Measurements from ENCODE around the gene FOLR1.
"Not testable (repeated sequence)": the region's sequence is repeated elsewhere in the genome, so short reads cannot be mapped to it uniquely, and the experiment has no call there.

FOLR1 gene

DNA sequence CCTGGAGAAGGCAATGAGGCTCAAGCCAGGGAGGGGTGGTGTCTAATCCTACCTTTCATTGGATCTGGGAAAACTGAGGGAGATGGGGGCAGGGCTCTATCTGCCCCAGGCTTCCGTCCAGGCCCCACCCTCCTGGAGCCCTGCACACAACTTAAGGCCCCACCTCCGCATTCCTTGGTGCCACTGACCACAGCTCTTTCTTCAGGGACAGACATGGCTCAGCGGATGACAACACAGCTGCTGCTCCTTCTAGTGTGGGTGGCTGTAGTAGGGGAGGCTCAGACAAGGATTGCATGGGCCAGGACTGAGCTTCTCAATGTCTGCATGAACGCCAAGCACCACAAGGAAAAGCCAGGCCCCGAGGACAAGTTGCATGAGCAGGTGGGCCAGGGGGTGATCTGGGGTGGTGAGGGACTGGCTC, at the start of gene FOLR1:
Gene FOLR1, plus strand, starts transcription at position 180 of the 421 bp plus-strand sequence. Its CDS starts 34 bp downstream, at position 214.
- DNase-seq: no peak

GRCh38 chr11:72142543-72142942, 49.4 kb upstream of the FOLR1 start:
- not testable (repeated sequence) for DNase-seq

GRCh38 chr11:72144807-72145565, 47.0 kb upstream of the FOLR1 start:
- no peak for DNase-seq

- no peak for DNase-seq
Observed at GRCh38 chr11:72146625-72147024, 45.3 kb upstream of the FOLR1 start.

GRCh38 chr11:72150882-72151281, 41.1 kb upstream of the FOLR1 start:
- no peak for DNase-seq

- DNase-seq: not testable (repeated sequence)
Observed at GRCh38 chr11:72153874-72154273, 38.1 kb upstream of the FOLR1 start.

- no peak for DNase-seq
Observed at GRCh38 chr11:72154816-72155215, 37.1 kb upstream of the FOLR1 start.

DNA sequence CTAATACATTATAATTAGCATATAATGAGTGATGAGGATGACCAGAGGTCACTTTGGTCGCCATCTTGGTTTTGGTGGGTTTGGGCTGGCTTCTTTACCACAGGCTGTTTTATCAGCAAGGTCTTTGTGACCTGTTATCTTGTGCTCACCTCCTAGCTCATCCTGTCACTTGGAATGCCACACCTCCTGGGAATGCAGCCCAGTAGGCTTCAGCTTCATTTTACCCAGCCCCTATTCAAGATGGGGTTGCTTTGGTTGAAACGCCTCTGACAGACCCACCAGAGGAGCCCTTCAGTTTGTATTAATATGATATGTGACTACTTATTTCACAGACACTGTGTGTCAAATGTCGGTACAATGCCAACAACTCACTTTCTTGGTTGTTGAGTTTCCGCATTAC, 36.2 kb upstream of the FOLR1 start:
- DNase-seq: no peak

DNA sequence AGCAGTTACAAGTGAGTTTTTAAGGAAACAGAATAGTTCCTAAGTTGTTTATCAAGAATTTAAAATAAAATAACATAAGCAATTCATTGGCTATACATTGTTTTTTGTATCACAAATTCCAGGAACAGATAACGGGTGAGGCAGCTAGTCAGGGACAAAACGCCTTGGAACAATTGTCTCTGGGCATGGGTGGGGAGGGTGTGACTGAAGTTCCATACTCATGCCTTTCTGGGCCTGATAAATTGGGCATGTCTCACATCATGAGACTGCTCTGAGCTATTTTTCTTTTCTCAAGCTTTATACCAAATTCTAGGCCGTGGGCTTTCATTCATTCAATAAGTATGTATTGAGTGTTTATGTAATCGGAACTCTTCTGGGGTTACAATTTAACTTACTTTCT, 34.8 kb upstream of the FOLR1 start:
- no peak for DNase-seq

DNA sequence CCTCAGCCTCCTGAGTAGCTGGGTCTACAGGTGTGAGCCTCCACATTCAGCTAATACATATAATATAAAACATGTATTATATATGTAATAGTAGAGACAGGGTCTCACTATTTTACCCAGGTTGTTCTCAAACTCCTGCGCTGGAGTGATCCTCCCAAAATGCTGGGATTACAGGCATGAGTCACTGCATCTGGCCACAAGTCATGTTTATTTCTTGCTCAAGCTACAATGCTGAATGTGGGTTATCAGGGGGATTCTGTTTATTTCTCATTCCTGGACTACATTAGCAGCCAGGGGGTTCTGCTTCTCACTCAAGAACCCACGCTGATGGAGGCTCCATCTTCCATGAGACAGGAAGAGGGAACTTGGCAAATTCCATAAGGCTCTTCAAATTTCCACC, 31.6 kb upstream of the FOLR1 start:
- DNase-seq: no peak

DNA sequence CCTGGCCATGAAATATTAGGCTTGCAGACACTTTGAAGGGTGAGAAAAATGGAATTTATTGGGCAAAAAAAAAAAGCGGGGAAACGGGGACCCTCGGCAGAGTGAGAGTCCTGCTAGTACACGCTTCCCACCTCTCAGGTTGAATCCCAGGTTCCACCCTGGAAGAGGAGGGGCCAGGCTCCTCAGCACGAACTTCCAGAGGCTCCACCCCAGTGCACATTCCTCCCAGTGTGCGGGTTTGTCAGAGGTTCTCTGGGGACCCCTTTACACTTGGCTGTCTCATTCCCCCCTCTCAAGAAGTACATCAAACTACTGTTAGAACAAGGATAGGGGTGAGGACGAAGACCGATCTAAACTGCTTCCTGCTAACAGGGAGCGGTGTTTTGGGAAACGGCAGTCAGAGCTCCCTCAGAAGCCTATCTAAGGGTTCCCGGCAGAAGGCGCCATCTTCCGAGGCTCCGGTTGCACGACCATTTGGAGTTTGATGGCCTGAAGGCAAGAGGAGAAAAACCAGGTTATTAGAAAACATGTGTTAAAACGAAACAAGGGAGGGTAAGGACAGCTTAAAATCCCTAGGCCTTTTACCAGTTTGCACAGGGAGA, 28.9 kb upstream of the FOLR1 start:
- DNase-seq: no peak

DNA sequence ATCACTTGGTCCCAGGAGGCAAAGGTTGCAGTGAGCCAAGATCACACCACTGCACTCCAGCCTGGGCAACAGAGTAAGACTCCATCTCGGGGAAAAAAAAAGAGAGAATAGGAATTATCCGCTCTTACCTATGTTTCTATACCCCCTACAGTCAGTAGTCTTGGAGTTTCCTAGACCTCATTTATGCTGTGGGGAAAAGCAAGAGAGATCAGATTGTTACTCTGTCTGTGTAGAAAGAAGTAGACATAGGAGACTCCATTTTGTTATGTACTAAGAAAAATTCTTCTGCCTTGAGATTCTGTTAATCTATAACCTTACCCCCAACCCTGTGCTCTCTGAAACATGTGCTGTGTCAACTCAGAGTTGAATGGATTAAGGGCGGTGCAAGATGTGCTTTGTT, 27.8 kb upstream of the FOLR1 start:
- DNase-seq: not testable (repeated sequence)

DNA sequence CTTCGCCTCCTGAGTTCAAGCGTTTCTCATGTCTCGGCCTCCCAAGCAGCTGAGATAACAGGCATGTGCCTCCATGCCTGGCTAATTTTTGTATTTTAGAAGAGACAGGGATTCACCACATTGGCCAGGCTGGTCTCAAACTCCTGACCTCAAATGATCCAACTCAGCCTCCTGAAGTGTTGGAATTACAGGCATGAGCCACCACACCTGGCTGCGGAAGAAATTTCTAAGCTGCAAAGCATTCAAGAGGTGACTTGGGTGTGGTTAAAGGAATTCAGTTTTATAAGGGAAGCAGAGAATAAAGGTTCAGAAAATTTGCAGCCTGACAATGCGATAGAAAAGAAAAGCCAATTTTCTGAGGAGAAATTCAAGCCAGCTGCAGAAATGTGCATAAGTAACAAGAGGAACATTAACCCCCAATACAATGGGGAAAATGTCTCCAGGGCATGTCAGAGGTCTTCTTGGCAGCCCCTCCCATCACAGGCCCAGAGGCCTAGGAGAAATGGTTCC, 22.8 kb upstream of the FOLR1 start:
- not testable (repeated sequence) for DNase-seq

DNA sequence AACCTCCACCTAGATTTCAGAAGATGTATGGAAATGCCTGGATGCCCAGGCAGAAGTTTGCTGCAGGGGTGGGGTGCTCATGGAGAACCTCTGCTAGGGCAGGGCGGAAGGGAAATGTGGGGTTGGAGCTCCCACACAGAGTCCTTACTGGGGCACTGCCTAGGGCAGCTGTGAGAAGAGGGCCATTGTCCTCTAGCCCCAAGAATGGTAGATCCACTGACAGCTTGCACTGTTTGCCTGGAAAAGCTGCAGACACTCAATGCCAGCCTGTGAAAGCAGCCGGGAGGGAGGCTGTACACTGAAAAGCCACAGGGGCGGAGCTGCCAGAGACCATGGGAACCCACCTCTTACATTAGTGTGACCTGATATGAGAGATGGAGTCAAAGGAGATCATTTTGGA, 22.2 kb upstream of the FOLR1 start:
- not testable (repeated sequence) for DNase-seq

DNA sequence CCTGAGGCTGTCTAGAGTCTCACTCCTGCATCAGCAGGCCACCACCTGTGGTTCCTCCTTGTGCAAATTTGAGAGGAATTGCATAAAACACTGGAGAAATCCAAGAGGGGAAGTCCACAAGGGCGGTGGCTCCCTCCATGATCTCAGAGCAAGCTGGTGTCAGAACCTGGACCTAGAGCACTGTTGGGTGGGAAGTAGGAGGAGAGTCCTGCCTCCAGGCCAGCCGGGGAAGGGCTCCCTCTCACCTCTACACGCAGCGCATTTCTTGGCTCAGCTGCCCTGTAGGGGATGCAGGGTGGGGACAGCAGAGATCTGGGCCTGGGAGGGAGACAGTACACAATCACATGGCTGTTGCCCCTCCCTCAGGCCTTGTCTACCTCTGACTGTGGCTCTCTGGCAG, 19.9 kb upstream of the FOLR1 start:
- DNase-seq: not testable (repeated sequence)

DNA sequence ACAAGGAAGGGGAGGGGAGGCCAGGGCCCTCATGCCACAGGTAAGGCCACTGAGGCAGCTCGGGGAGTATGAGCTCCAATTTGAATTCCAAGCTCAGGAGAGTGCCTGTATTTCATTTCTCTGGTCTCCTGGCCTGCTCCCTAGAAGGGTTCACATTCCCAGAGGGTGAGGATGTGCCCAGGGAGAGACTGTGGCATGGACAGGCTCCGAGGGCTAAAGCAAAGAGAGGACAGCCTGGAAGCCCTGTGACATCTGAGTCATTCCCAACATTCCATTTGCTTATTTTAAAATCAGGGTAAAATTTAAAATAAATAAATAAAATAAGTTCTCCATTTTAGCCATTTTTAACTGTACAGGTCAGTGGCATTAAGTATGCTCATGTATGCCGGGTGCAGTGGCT, 18.6 kb upstream of the FOLR1 start:
- DNase-seq: no peak

GRCh38 chr11:72174302-72175070, 17.5 kb upstream of the FOLR1 start:
- DNase-seq: no peak

GRCh38 chr11:72177656-72178055, 14.3 kb upstream of the FOLR1 start:
- DNase-seq: no peak

- DNase-seq: no peak
Observed at GRCh38 chr11:72179049-72179803, 12.7 kb upstream of the FOLR1 start.

DNA sequence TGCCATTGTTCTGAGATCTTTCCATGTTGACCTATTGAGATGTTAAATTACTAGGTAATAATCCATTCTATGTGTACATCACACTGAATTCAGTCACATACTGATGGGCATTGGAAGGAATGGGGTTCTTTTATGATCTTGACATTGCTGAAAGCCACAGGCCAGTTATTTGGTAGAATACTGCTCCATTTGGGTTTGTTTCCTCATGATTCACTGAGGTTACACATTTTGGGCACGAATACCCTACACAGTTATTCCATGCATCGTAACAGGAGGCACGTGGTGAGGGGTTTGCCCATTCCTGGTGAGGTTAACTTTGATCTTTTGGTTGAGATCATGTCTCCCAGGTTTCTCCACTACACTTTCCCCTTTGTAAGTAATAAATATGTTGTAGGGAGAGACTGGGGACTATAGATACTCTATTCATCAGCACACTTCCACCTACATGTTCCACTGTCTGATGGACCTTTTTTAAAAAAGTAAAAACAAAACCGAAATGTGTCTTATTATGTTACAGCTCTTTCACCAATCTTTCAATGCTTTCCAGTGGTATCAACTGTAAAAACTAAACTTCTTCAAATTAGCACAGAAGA, 12.0 kb upstream of the FOLR1 start:
- no peak for DNase-seq

GRCh38 chr11:72180892-72181552, 10.9 kb upstream of the FOLR1 start:
- DNase-seq: not testable (repeated sequence)

DNA sequence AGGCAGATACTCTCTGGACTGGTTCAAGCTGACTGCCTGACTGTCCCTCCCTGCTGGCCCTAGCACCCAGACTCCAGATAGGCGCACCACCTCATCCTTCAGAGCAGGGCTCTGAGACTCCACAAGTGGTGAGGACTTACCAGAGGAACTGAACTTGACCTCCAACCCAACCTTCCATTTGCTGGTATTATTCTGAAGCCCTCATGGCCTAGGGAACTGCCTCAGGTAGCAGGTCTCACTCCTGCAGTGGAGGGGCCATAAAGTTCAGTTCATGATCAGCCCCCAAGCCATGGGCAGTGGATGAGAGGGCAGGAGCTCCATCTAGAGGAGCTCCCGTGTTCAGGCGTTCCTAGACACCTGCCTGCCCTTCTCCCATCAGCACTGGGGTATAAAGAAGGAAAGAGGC, 10.4 kb upstream of the FOLR1 start:
- not testable (repeated sequence) for DNase-seq
